IMR-90 (cell line): ENCODE data around the gene NRG4. TPM values are rescaled to one million over a fixed set of nuclear protein-coding genes. Genes with fewer than 3 reads are reported as not detected.

ENCODE experiments used
- ATAC-seq: fragments of 200-7000 bp; cut with Tn5 transposase; 2 replicates; pipeline ENCODE4 v1.9.1; 2020; ENCODE audit warnings: low read depth, mild to moderate bottlenecking, moderate library complexity
- BruUV-seq: library from RNA; stranded (reverse); fragments of 400-500 nt; replicated peaks from 2 replicates; lab custom pipeline; 2021; lab: Mats Ljungman, UMichigan
- CTCF ChIA-PET: fragments of 300-600 bp; formaldehyde crosslinking; extraction: SDS; loops from one replicate; lab custom pipeline; 2021; ENCODE audit warnings: antibody characterized with exemption; lab: Yijun Ruan, JAX
- POLR2A ChIA-PET: fragments of 300-600 bp; sonication (Branson Sonifier 250); formaldehyde crosslinking; loops from one replicate; lab custom pipeline; 2022; ENCODE audit warnings: antibody characterized with exemption; ENCODE audit not compliant: unreplicated experiment; lab: Charles Lee
- DNase-seq: peaks from one replicate; pipeline ENCODE4 v3.0.0; 2013
- H2AFZ ChIP-seq: replicated peaks from 2 replicates; pipeline ENCODE3; 2013; ENCODE audit warnings: low read length, mild to moderate bottlenecking; ENCODE audit not compliant: poor library complexity
- H2AK5ac ChIP-seq: 2 replicates; pipeline ENCODE4 v1.6.1; 2013; ENCODE audit warnings: low read depth, low read length, inconsistent platforms
- H2AK9ac ChIP-seq: replicated peaks from 2 replicates; pipeline ENCODE3; 2013; ENCODE audit warnings: mild to moderate bottlenecking, low read depth, low read length, moderate library complexity; ENCODE audit not compliant: poor library complexity
- H2BK120ac ChIP-seq: 2 replicates; pipeline ENCODE4 v1.6.1; 2013; ENCODE audit warnings: low read depth, low read length, inconsistent platforms
- H2BK15ac ChIP-seq: 3 replicates; pipeline ENCODE4 v1.6.1; 2013; ENCODE audit warnings: low read depth, low read length, inconsistent platforms
- H2BK20ac ChIP-seq: 2 replicates; pipeline ENCODE4 v1.6.1; 2013; ENCODE audit warnings: low read depth, mild to moderate bottlenecking, inconsistent platforms, low read length, moderate library complexity
- H2BK5ac ChIP-seq: 2 replicates; pipeline ENCODE4 v1.6.1; 2013; ENCODE audit warnings: mild to moderate bottlenecking, low read depth, low read length, inconsistent platforms; ENCODE audit not compliant: poor library complexity, severe bottlenecking
- H3K14ac ChIP-seq: replicated peaks from 2 replicates; pipeline ENCODE4 v1.6.1; 2013; ENCODE audit warnings: low read depth, low read length, inconsistent platforms
- H3K18ac ChIP-seq: 2 replicates; pipeline ENCODE4 v1.6.1; 2013; ENCODE audit warnings: low read depth, low read length, control low read depth
- H3K23ac ChIP-seq: 2 replicates; pipeline ENCODE4 v1.6.1; 2013; ENCODE audit warnings: low read depth, low read length, inconsistent platforms
- H3K27ac ChIP-seq: 2 replicates; pipeline ENCODE4 v1.5.1; 2013; ENCODE audit warnings: mild to moderate bottlenecking, control low read depth, low read length; ENCODE audit not compliant: insufficient read depth
- H3K27me3 ChIP-seq: 2 replicates; pipeline ENCODE4 v1.6.1; 2013; ENCODE audit warnings: low read length; ENCODE audit not compliant: control insufficient read depth, insufficient read depth
- H3K36me3 ChIP-seq: 2 replicates; pipeline ENCODE4 v1.6.1; 2013; ENCODE audit warnings: low read length, mixed read lengths; ENCODE audit not compliant: control insufficient read depth, insufficient read depth
- H3K4ac ChIP-seq: 2 replicates; pipeline ENCODE4 v1.6.1; 2013; ENCODE audit warnings: low read depth, low read length, inconsistent platforms
- H3K4me1 ChIP-seq: 2 replicates; pipeline ENCODE4 v1.6.1; 2013; ENCODE audit warnings: low read length, mixed read lengths; ENCODE audit not compliant: control insufficient read depth, insufficient read depth
- H3K4me2 ChIP-seq: 2 replicates; pipeline ENCODE4 v1.6.1; 2013; ENCODE audit warnings: low read depth, mild to moderate bottlenecking, control low read depth, low read length, moderate library complexity
- H3K4me3 ChIP-seq: 2 replicates; pipeline ENCODE4 v1.5.1; 2013; ENCODE audit warnings: low read depth, mild to moderate bottlenecking, control low read depth, low read length, moderate library complexity; ENCODE audit not compliant: insufficient read depth
- H3K56ac ChIP-seq: 2 replicates; pipeline ENCODE4 v1.6.1; 2013; ENCODE audit warnings: low read length, inconsistent platforms; ENCODE audit not compliant: insufficient read depth; ENCODE audit errors: extremely low read depth
- H3K79me1 ChIP-seq, 2 experiments: 2 replicates each; pipeline ENCODE4 v1.6.1; 2013; ENCODE audit warnings: low read length in 2 of 2, inconsistent platforms in 1 of 2, low read depth in 1 of 2
- H3K9ac ChIP-seq: 2 replicates; pipeline ENCODE4 v1.6.1; 2013; ENCODE audit warnings: low read depth, low read length, control low read depth
- H3K9me1 ChIP-seq: 2 replicates; pipeline ENCODE4 v1.6.1; 2013; ENCODE audit warnings: low read length, inconsistent platforms; ENCODE audit not compliant: insufficient read depth
- H3K9me3 ChIP-seq: 2 replicates; pipeline ENCODE4 v1.6.1; 2013; ENCODE audit warnings: low read length; ENCODE audit not compliant: control insufficient read depth, insufficient read depth
- H4K20me1 ChIP-seq: 2 replicates; pipeline ENCODE4 v1.6.1; 2013; ENCODE audit warnings: low read length, inconsistent platforms; ENCODE audit not compliant: insufficient read depth
- H4K5ac ChIP-seq: 2 replicates; pipeline ENCODE4 v1.6.1; 2013; ENCODE audit warnings: mild to moderate bottlenecking, low read depth, low read length, control low read depth
- H4K8ac ChIP-seq, 2 experiments: 2 replicates each; pipeline ENCODE4 v1.6.1; 2013; ENCODE audit warnings: low read depth in 2 of 2, low read length in 2 of 2, control low read depth in 1 of 2, inconsistent platforms in 1 of 2
- H4K91ac ChIP-seq: 2 replicates; pipeline ENCODE4 v1.6.1; 2013; ENCODE audit warnings: low read depth, low read length, inconsistent platforms; ENCODE audit not compliant: insufficient read depth
- BHLHE40 ChIP-seq: fragments of 150-350 bp; IDR thresholded peaks from 2 replicates; pipeline ENCODE4 v1.6.1; 2016; ENCODE audit warnings: mild to moderate bottlenecking, low read depth, low read length
- CHD1 ChIP-seq: IDR thresholded peaks from 2 replicates; pipeline ENCODE4 v1.6.1; 2012; ENCODE audit warnings: low read depth, low read length, improper control_type of control experiment
- ELK1 ChIP-seq: fragments of 150-350 bp; IDR thresholded peaks from 2 replicates; pipeline ENCODE4 v1.6.1; 2016; ENCODE audit warnings: low read depth, mild to moderate bottlenecking, low read length, moderate library complexity, borderline replicate concordance
- MXI1 ChIP-seq: IDR thresholded peaks from 2 replicates; pipeline ENCODE4 v1.6.1; 2012; ENCODE audit warnings: low read depth, mild to moderate bottlenecking, low read length, moderate library complexity, borderline replicate concordance
- RCOR1 ChIP-seq: IDR thresholded peaks from 2 replicates; pipeline ENCODE4 v1.6.1; 2012; ENCODE audit warnings: mild to moderate bottlenecking, low read length, improper control_type of control experiment; ENCODE audit not compliant: insufficient replicate concordance
- WGBS, 2 experiments: methylation state at CpG; one replicate each; pipeline versions ENCODE4 v1.1.5 to v1.1.7; 2013; ENCODE audit warnings: missing lambda C conversion rate in 2 of 2; ENCODE audit not compliant: insufficient read length in 1 of 2; ENCODE audit errors: extremely low coverage in 2 of 2; 5-methylcytosine and 5-hydroxymethylcytosine counted together
- dilution Hi-C: fragments of 300-500 bp; cut with HindIII; formaldehyde crosslinking; loops from one replicate; pipeline ENCODE4 v1.14.3; 2018; ENCODE audit warnings: low sequenced_read_pairs; ENCODE audit not compliant: unreplicated experiment
- in situ Hi-C: fragments of 300-500 bp; cut with MboI; formaldehyde crosslinking; loops from 3 replicates; pipeline ENCODE4 v1.14.3; 2019; ENCODE audit warnings: low sequenced_read_pairs, inconsistent platforms, mixed read lengths
- intact Hi-C: fragments of 100-400 bp; cut with micrococcal nuclease; formaldehyde crosslinking; loops from 2 replicates; pipeline ENCODE4 v1.10.0; 2022
- polyA plus RNA-seq, 3 experiments: library from polyadenylated mRNA; depleted of rRNA; stranded (reverse); fragments of >200 nt; gene quantifications; 2 replicates each; pipeline ENCODE4 v1.2.3, GENCODE V29; 2012; ENCODE audit warnings: low replicate concordance in 1 of 3
- total RNA-seq: library from RNA; depleted of rRNA; stranded (reverse); fragments of >200 nt; gene quantifications from 2 replicates; pipeline ENCODE4 v1.2.3, GENCODE V29; 2012

NRG4 gene
- total and polyA plus RNA-seq, 2 of the 4 experiments (the other 2 are of a cell fraction) = not detected

DNA sequence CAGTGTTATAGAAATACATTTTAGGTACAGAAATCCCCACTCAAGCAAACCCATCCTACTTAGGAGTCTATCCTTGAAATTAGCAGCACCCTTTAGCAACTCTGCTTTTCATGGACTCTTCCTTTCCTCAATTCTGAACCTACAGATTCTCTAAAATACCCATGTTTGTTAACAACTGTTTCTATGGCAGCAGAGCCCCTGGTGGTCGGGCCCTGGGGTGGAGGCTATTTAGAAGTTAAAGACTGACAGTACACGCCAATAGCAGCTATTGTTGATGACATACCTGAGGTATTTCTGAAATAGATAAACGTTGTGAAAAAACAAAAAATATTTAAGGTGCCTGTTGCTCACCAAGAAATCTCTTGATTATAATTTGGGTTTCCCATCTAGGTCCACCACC, 23.4 kb upstream of the NRG4 start:
- Histone ChIP-seq H2AFZ (no peak overlapping the region), H4K8ac (no peak overlapping the region), H2AK9ac (no peak overlapping the region), H2BK5ac (no peak overlapping the region), H3K9me1 (no peaks in the 10 kb centered on the region), H3K27ac (no peak overlapping the region), H3K79me1 (no peaks in the 10 kb centered on the region), H3K4me2 (no peak overlapping the region), H2AK5ac (no peak overlapping the region), H4K5ac (no peak overlapping the region), H4K20me1 (no peaks in the 10 kb centered on the region), H3K18ac (no peak overlapping the region), H2BK15ac (no peak overlapping the region), H2BK20ac (no peak overlapping the region), H3K4me1 (no peaks in the 10 kb centered on the region), H3K4me3 (no peak overlapping the region), H3K4ac (no peak overlapping the region), H3K14ac (no peak overlapping the region), H3K27me3 (peaks cover 27% of the 10 kb centered on the region), H3K36me3 (no peaks in the 10 kb centered on the region), H3K56ac (no peak overlapping the region), H3K9me3 (no peaks in the 10 kb centered on the region), H3K9ac (no peak overlapping the region), H4K91ac (no peak overlapping the region), H3K23ac (no peak overlapping the region), H2BK120ac (no peak overlapping the region)
- DNase-seq (no peak), ATAC-seq (no peak)
- in situ Hi-C loops = no loop called here
- dilution Hi-C loops = no loop called here
- TF ChIP-seq BHLHE40 (no peak), MXI1 (no peak), CHD1 (no peak), RCOR1 (no peak), ELK1 (no peak)
- intact Hi-C loops = no loop called here
- BruUV-seq = no TSS peak
- CTCF ChIA-PET = interaction anchor here (1.2 kb wide), 1 partner anchor 23 kb away, joined by 3 read pairs; the partner anchor contains the start of gene NRG4
- WGBS, 2 experiments = no CpG with 5 or more reads among the region's 3 CpGs
- POLR2A ChIA-PET = no interaction called here
